WTC11 (cell line): ENCODE results near the gene EVA1C. TPM values are rescaled to one million over a fixed set of nuclear protein-coding genes. Genes with fewer than 3 reads are reported as not detected.

ENCODE experiments used
- ATAC-seq: fragments of 200-7000 bp; cut with Tn5 transposase; 2 replicates; pipeline ENCODE4 v1.10.0; 2021; ENCODE audit warnings: mild to moderate bottlenecking, moderate library complexity
- CTCF ChIA-PET: fragments of 300-600 bp; sonication (Branson Sonifier 250); formaldehyde crosslinking; loops from one replicate; lab custom pipeline; 2021; ENCODE audit warnings: antibody characterized with exemption; lab: Charles Lee
- POLR2A ChIA-PET: fragments of 350-600 bp; sonication (Branson Sonifier 250); formaldehyde crosslinking; loops from one replicate; lab custom pipeline; 2021; ENCODE audit warnings: antibody characterized with exemption; lab: Charles Lee
- DNase-seq: peaks from one replicate; pipeline ENCODE4 v3.0.0; 2021; ENCODE audit warnings: low spot score
- H3K27ac Mint-ChIP-seq: 2 replicates; pipeline ENCODE4 v1.8.0; 2021; ENCODE audit warnings: mixed read lengths
- H3K27me3 Mint-ChIP-seq: 2 replicates; pipeline ENCODE4 v1.8.0; 2021; ENCODE audit warnings: low read depth, mild to moderate bottlenecking, moderate library complexity, mixed read lengths
- H3K36me3 Mint-ChIP-seq: 2 replicates; pipeline ENCODE4 v1.8.0; 2021; ENCODE audit warnings: mixed read lengths
- H3K4me1 Mint-ChIP-seq: 2 replicates; pipeline ENCODE4 v1.8.0; 2022; ENCODE audit warnings: mixed read lengths
- H3K4me3 Mint-ChIP-seq: 2 replicates; pipeline ENCODE4 v1.8.0; 2021; ENCODE audit warnings: mild to moderate bottlenecking, moderate library complexity, mixed read lengths
- H3K9me3 Mint-ChIP-seq: 2 replicates; pipeline ENCODE4 v1.8.0; 2021; ENCODE audit warnings: mixed read lengths
- ATF2 ChIP-seq: sonication (generic); formaldehyde crosslinking; IDR thresholded peaks from 2 replicates; pipeline ENCODE4 v1.8.1; 2022; ENCODE audit warnings: low read depth, missing genetic modification reagents, borderline replicate concordance
- CREM ChIP-seq: sonication (generic); formaldehyde crosslinking; IDR thresholded peaks from 2 replicates; pipeline ENCODE4 v1.8.1; 2022; ENCODE audit warnings: mild to moderate bottlenecking, missing genetic modification reagents, moderate library complexity
- E2F1 ChIP-seq: sonication (generic); formaldehyde crosslinking; IDR thresholded peaks from 2 replicates; pipeline ENCODE4 v1.8.0; 2022; ENCODE audit warnings: mild to moderate bottlenecking, missing genetic modification reagents
- ERG ChIP-seq: fragments of 250-450 bp; sonication (Bioruptor Pico); IDR thresholded peaks from 2 replicates; pipeline ENCODE4 v1.8.0; 2021; ENCODE audit warnings: mild to moderate bottlenecking
- GABPB1 ChIP-seq: sonication (generic); formaldehyde crosslinking; IDR thresholded peaks from 2 replicates; pipeline ENCODE4 v1.8.1; 2023; ENCODE audit warnings: mild to moderate bottlenecking, missing genetic modification reagents
- GRHL2 ChIP-seq: fragments of 250-450 bp; sonication (Bioruptor Pico); IDR thresholded peaks from 2 replicates; pipeline ENCODE4 v1.8.0; 2022; ENCODE audit warnings: mild to moderate bottlenecking, moderate library complexity; ENCODE audit not compliant: insufficient replicate concordance, severe bottlenecking
- HMGA2 ChIP-seq: fragments of 250-450 bp; sonication (Bioruptor Pico); IDR thresholded peaks from 2 replicates; pipeline ENCODE4 v1.4.0; 2021; ENCODE audit warnings: mild to moderate bottlenecking, moderate library complexity
- HMGXB4 ChIP-seq: sonication (generic); formaldehyde crosslinking; IDR thresholded peaks from 2 replicates; pipeline ENCODE4 v1.8.1; 2023; ENCODE audit warnings: mild to moderate bottlenecking, moderate library complexity, missing genetic modification reagents
- IRF1 ChIP-seq: sonication (generic); formaldehyde crosslinking; IDR thresholded peaks from 2 replicates; pipeline ENCODE4 v1.8.0; 2023; ENCODE audit warnings: missing genetic modification reagents
- MXD4 ChIP-seq: fragments of 250-450 bp; sonication (Bioruptor Pico); IDR thresholded peaks from 2 replicates; pipeline ENCODE4 v1.8.0; 2021; ENCODE audit warnings: mild to moderate bottlenecking, moderate library complexity, borderline replicate concordance
- NR1H2 ChIP-seq: sonication (generic); formaldehyde crosslinking; IDR thresholded peaks from 2 replicates; pipeline ENCODE4 v1.9.0; 2021; ENCODE audit warnings: mild to moderate bottlenecking, moderate library complexity, missing genetic modification reagents
- PRRX2 ChIP-seq: fragments of 250-450 bp; sonication (Bioruptor Pico); IDR thresholded peaks from 2 replicates; pipeline ENCODE4 v1.8.0; 2021; ENCODE audit warnings: mild to moderate bottlenecking
- TEAD4 ChIP-seq: sonication (generic); formaldehyde crosslinking; IDR thresholded peaks from 2 replicates; pipeline ENCODE4 v1.8.0; 2022; ENCODE audit warnings: mild to moderate bottlenecking, missing genetic modification reagents
- TP53 ChIP-seq: sonication (generic); formaldehyde crosslinking; IDR thresholded peaks from 2 replicates; pipeline ENCODE4 v1.8.1; 2023; ENCODE audit warnings: mild to moderate bottlenecking, missing genetic modification reagents
- ZBTB43 ChIP-seq: sonication (generic); formaldehyde crosslinking; IDR thresholded peaks from 2 replicates; pipeline ENCODE4 v1.8.1; 2023; ENCODE audit warnings: mild to moderate bottlenecking, missing genetic modification reagents
- ZNF423 ChIP-seq: fragments of 250-450 bp; sonication (Bioruptor Pico); IDR thresholded peaks from 2 replicates; pipeline ENCODE4 v2.1.2; 2022; ENCODE audit warnings: mild to moderate bottlenecking, moderate library complexity
- total RNA-seq: library from RNA; stranded (reverse); gene quantifications from 3 replicates; pipeline ENCODE4 v1.2.3, GENCODE V29; 2021

Gene EVA1C
- total RNA-seq, 1 experiment from 2014 or later, result 3.1 TPM

- POLR2A ChIA-PET, result no interaction called here
- H3K27ac Mint-ChIP-seq, result no peak overlapping the region
Measured at GRCh38 chr21:32414579-32415358, 2.3 kb downstream of the EVA1C start.

GRCh38 chr21:32415451-32416398 is 3.2 kb downstream of the EVA1C start:
- TF ChIP-seq TP53 (CRISPR knock-in tag) (no peak), GRHL2 (CRISPR knock-in tag) (no peak), CREM (no peak), PRRX2 (CRISPR knock-in tag) (no peak), TEAD4 (CRISPR knock-in tag) (no peak), ZBTB43 (no peak), NR1H2 (CRISPR knock-in tag) (no peak), ATF2 (CRISPR knock-in tag) (no peak), ERG (CRISPR knock-in tag) (no peak), ZNF423 (CRISPR knock-in tag) (no peak), MXD4 (no peak), HMGXB4 (CRISPR knock-in tag) (no peak)
- TF ChIP-seq, all 79 proteins: peak for 0
- Mint-ChIP-seq H3K4me1 (peaks cover 36% of the 10 kb centered on the region), H3K27ac (no peak overlapping the region), H3K27me3 (peaks cover 43% of the 10 kb centered on the region), H3K4me3 (no peak overlapping the region), H3K9me3 (no peaks in the 10 kb centered on the region), H3K36me3 (no peaks in the 10 kb centered on the region)
- CTCF ChIA-PET, result interaction anchor here (0.9 to 2.0 kb wide), 6 partner anchors 10 to 185 kb away, joined by 3 to 5 read pairs (median 4); no protein-coding TSS in a partner anchor
- ATAC-seq (no peak), DNase-seq (no peak)
- POLR2A ChIA-PET, result no interaction called here

More at GRCh38 chr21:32414579-32415358, 2.3 kb downstream of the EVA1C start:
- Mint-ChIP-seq H3K36me3 (no peaks in the 10 kb centered on the region), H3K4me1 (peaks cover 36% of the 10 kb centered on the region), H3K4me3 (no peak overlapping the region), H3K27me3 (peaks cover 52% of the 10 kb centered on the region)
- CTCF ChIA-PET, result interaction anchor here (0.9 to 4.6 kb wide), 6 partner anchors 12 to 187 kb away, joined by 3 to 24 read pairs (median 5); no protein-coding TSS in a partner anchor
- TF ChIP-seq HMGA2 (CRISPR knock-in tag), result no peak
- no peak for TF ChIP-seq IRF1
- no peak for TF ChIP-seq GABPB1 (CRISPR knock-in tag)
- no peak for TF ChIP-seq MXD4
- no peak for TF ChIP-seq E2F1 (CRISPR knock-in tag)
- TF ChIP-seq, all 79 proteins: peak for 0
- ATAC-seq, result no peak
- no peak for DNase-seq
- H3K9me3 Mint-ChIP-seq, result no peaks in the 10 kb centered on the region
